OCI-LY1 (cell line): ENCODE measurements around the gene ENTPD6.

Experiments
- CTCF ChIP-seq: fragments of 200-600 bp; sonication (generic), shearing (Covaris generic); IDR thresholded peaks from 2 replicates; pipeline ENCODE4 v1.5.1; 2017; ENCODE audit warnings: mild to moderate bottlenecking, antibody characterized with exemption, low read length, moderate library complexity, mixed read lengths
- EZH2 ChIP-seq: fragments of 200-600 bp; sonication (generic), shearing (Covaris generic); IDR thresholded peaks from 2 replicates; pipeline ENCODE4 v1.8.0; 2017; ENCODE audit warnings: borderline replicate concordance, mixed run types, mild to moderate bottlenecking, antibody characterized with exemption, low read length, moderate library complexity, mixed read lengths

- TF ChIP-seq CTCF: no peak
- no peak for TF ChIP-seq EZH2
Measured at GRCh38 chr20:25237610-25238318, 42.3 kb downstream of the ENTPD6 start.
